GM19238 (cell line): ENCODE measurements around the gene FDXACB1.

Experiments
- DNase-seq: peaks from one replicate; pipeline ENCODE4 v3.0.0; 2011; ENCODE audit warnings: low spot score; ENCODE audit not compliant: insufficient read length

The FDXACB1 gene

GRCh38 chr11:111878849-111879636, at the start of gene FDXACB1, which contains the start of gene CFAP68:
FDXACB1 (minus strand) TSS chr11:111879165; CDS start chr11:111879132, 33 bp downstream.
CFAP68 (plus strand) TSS chr11:111879541; CDS start chr11:111879561, 20 bp downstream.
- DNase-seq: peak; percentile 87

- DNase-seq: peak; percentile 93
Measured at GRCh38 chr11:111926505-111927391, 47.8 kb upstream of the FDXACB1 start.

GRCh38 chr11:111925953-111926352, 47.0 kb upstream of the FDXACB1 start:
- DNase-seq: no peak

GRCh38 chr11:111923951-111924350, 45.0 kb upstream of the FDXACB1 start:
- DNase-seq: no peak

- no peak for DNase-seq
Measured at GRCh38 chr11:111923351-111923788, 44.4 kb upstream of the FDXACB1 start.

GRCh38 chr11:111922803-111923202, 43.8 kb upstream of the FDXACB1 start:
- no peak for DNase-seq

- DNase-seq: no peak
Measured at GRCh38 chr11:111921541-111922230, 42.7 kb upstream of the FDXACB1 start.

GRCh38 chr11:111920908-111921307, 41.9 kb upstream of the FDXACB1 start:
- DNase-seq: no peak

- DNase-seq: no peak
Measured at GRCh38 chr11:111918390-111919256, 39.7 kb upstream of the FDXACB1 start, which contains the start of gene C11orf52. C11orf52 (plus strand) TSS chr11:111918913; CDS start chr11:111918973, 60 bp downstream.

- no peak for DNase-seq
Measured at GRCh38 chr11:111917788-111918187, 38.8 kb upstream of the FDXACB1 start.

GRCh38 chr11:111917312-111917711, 38.3 kb upstream of the FDXACB1 start:
- no peak for DNase-seq

GRCh38 chr11:111916768-111917167, 37.8 kb upstream of the FDXACB1 start:
- no peak for DNase-seq

- DNase-seq: no peak
Measured at GRCh38 chr11:111913997-111914396, 35.0 kb upstream of the FDXACB1 start.

- no peak for DNase-seq
Measured at GRCh38 chr11:111913031-111913861, 34.3 kb upstream of the FDXACB1 start.

- DNase-seq: no peak
Measured at GRCh38 chr11:111912535-111912934, 33.6 kb upstream of the FDXACB1 start, which contains the start of gene HSPB2. HSPB2 (plus strand) TSS chr11:111912734; CDS start chr11:111912830, 96 bp downstream.

GRCh38 chr11:111911563-111912401, 32.8 kb upstream of the FDXACB1 start, which contains the start of gene CRYAB:
CRYAB (minus strand) TSS chr11:111911770; CDS start chr11:111911724, 46 bp downstream.
- no peak for DNase-seq

- DNase-seq: no peak
Measured at GRCh38 chr11:111910676-111911562, 32.0 kb upstream of the FDXACB1 start.
